Dendritic cell treated with granulocyte-macrophage colony-stimulating factor and Interleukin-4, amounts not matched to agents 40 ng/mL and 50 ng/mL, for 4 days (primary cell): Measurements from ENCODE around the gene PRPF40B.
A peak's percentile ranks its signal among the peaks of the same experiment; 100 is the strongest.

ENCODE experiments used
- H3K27ac Mint-ChIP-seq: one replicate; pipeline ENCODE4 v1.8.0; 2022; ENCODE audit warnings: mild to moderate bottlenecking, mixed read lengths
- H3K27me3 Mint-ChIP-seq: one replicate; pipeline ENCODE4 v1.8.0; 2022; ENCODE audit warnings: mild to moderate bottlenecking, mixed read lengths
- H3K36me3 Mint-ChIP-seq: one replicate; pipeline ENCODE4 v1.8.0; 2022; ENCODE audit warnings: low read depth, mixed read lengths
- H3K4me1 Mint-ChIP-seq: one replicate; pipeline ENCODE4 v1.8.0; 2022; ENCODE audit warnings: low read depth, mixed read lengths
- H3K4me3 Mint-ChIP-seq: one replicate; pipeline ENCODE4 v1.8.0; 2022; ENCODE audit warnings: mild to moderate bottlenecking, moderate library complexity, mixed read lengths
- H3K9me3 Mint-ChIP-seq: one replicate; pipeline ENCODE4 v1.8.0; 2022; ENCODE audit warnings: mixed read lengths
- intact Hi-C: fragments of 100-400 bp; cut with micrococcal nuclease; formaldehyde crosslinking; loops from one replicate; pipeline ENCODE4 v1.15.0; 2022

Gene PRPF40B

DNA sequence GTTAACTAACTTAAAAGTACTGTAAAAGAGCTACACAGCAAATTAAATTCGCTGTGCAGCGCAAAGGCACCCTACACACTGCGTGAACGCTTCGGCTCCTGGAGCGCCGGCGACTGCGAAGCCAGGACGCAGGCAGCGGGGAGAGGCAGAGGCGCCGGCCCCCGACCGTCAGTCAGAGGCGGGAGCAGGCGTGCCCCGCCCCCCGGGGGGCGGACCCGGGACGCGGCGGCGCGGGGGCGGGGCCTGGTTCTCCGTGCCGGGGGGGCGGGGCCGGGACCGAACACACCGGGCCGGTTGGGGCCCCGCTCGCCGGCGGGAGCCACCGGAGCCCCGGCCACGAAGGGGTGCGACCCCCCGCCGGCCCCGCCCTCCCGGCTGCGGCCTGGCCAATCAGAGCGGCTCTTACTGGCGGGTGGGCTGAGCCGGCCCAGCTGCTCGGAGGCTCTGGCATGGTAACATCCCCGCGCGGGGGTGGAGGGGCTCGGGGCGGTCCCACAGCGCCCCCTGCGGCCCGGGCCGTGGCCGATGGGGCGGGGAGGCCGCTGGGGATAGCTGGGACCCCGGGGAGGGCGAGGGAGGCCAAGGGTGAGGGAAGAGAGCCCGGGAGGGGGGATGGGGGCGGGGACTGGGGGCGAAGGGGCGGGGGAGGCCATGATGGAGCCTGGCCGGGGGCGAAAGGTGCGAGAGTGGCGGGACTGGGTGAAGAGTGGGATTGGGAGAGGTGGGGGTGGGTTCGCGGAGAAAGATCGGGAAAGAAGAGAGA is at the start of gene PRPF40B:
Gene PRPF40B (plus strand): TSS at position 420 of the 763 bp plus-strand sequence. CDS start 30 bp downstream, at position 450.
- Mint-ChIP-seq H3K27me3 (peaks cover 46% of the 10 kb centered on the region), H3K4me1 (peaks cover 19% of the 10 kb centered on the region), H3K36me3 (no peaks in the 10 kb centered on the region), H3K4me3 (peak within 1 kb of the TSS; percentile 74), H3K9me3 (no peaks in the 10 kb centered on the region), H3K27ac (peak within 1 kb of the TSS; percentile 61)
- intact Hi-C loops = no loop called here

DNA sequence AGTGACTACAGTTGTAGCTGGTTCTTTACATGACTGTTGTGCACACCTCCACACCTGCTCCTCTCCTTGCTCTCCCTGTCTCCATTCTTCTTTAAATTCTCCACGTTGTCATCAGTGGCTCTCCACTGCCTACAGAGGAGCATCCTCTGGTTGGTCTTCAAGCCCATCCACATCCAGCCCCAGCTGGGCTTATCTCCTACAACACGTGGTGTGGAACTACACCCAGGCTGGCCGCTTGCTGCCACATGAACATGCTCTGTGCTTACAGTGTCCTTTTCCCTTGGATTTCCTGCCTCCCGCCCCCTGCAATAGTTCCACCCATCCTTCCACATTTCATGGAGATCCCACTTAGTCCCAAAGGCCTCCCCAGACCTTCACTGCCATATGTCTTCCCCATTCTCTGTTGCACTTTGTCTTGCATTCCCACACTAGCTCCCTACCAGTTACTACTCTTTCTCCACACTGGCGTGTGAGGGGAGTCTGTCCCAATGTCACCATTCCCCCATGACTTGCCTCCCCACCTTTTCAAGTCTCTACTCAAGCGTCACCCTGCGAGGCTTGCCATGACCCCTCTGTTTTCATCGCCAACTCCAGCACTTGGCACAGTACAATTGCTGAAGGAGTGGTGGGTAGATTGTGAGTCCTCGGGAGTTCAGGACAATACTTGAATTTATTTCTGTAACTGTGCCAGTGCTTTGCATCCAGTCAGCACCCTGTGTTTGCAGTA is 45.6 kb upstream of the PRPF40B start:
- no peak overlapping the region for H3K4me3 Mint-ChIP-seq
- peaks cover 12% of the 10 kb centered on the region for H3K36me3 Mint-ChIP-seq
- no peaks in the 10 kb centered on the region for H3K27me3 Mint-ChIP-seq
- no peaks in the 10 kb centered on the region for H3K4me1 Mint-ChIP-seq
- H3K27ac Mint-ChIP-seq = no peak overlapping the region
- intact Hi-C loops = no loop called here
- no peaks in the 10 kb centered on the region for H3K9me3 Mint-ChIP-seq

- intact Hi-C loops = no loop called here
- Mint-ChIP-seq H3K36me3 (peaks cover 15% of the 10 kb centered on the region), H3K4me3 (no peak overlapping the region), H3K4me1 (no peaks in the 10 kb centered on the region), H3K27me3 (no peaks in the 10 kb centered on the region), H3K27ac (no peak overlapping the region), H3K9me3 (no peaks in the 10 kb centered on the region)
These were observed 44.8 kb upstream of the PRPF40B start for GRCh38 chr12:49578471-49579112.

GRCh38 chr12:49580572-49581535 is 42.5 kb upstream of the PRPF40B start:
- H3K4me3 Mint-ChIP-seq = no peak overlapping the region
- intact Hi-C loops = loop anchor here (2.0 kb wide), 1 partner anchor 222 kb away; no protein-coding TSS in a partner anchor

GRCh38 chr12:49582201-49582600 is 41.2 kb upstream of the PRPF40B start:
- Mint-ChIP-seq H3K36me3 (peaks cover 21% of the 10 kb centered on the region), H3K9me3 (no peaks in the 10 kb centered on the region), H3K27me3 (no peaks in the 10 kb centered on the region), H3K27ac (no peak overlapping the region), H3K4me1 (peaks cover 15% of the 10 kb centered on the region), H3K4me3 (no peak overlapping the region)
- intact Hi-C loops = no loop called here

More at GRCh38 chr12:49580572-49581535, 42.5 kb upstream of the PRPF40B start:
- peaks cover 9% of the 10 kb centered on the region for H3K4me1 Mint-ChIP-seq
- H3K9me3 Mint-ChIP-seq = no peaks in the 10 kb centered on the region
- no peaks in the 10 kb centered on the region for H3K27me3 Mint-ChIP-seq
- H3K36me3 Mint-ChIP-seq = peaks cover 21% of the 10 kb centered on the region
- H3K27ac Mint-ChIP-seq = no peak overlapping the region

DNA sequence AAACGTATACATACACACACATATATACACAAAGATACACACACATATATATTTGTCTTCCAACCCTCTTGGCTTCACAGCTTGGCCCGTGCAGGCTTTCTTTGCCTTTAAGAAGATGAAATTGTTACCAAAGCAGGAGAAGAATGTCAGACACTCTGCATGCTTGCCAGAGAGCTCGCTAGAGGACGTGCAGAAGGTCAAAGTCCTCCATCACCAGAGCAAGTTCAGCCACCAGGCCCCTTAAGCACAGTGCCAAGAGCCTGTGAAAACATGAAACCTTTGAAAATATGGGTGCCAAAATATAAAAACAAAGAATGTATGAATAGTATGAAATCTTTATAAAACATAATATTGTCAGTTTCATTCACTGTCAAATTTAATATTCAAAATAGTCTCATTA is 40.5 kb upstream of the PRPF40B start:
- peaks cover 21% of the 10 kb centered on the region for H3K36me3 Mint-ChIP-seq
- no peak overlapping the region for H3K27ac Mint-ChIP-seq

GRCh38 chr12:49583366-49584094 is 39.8 kb upstream of the PRPF40B start:
- H3K27ac Mint-ChIP-seq = no peak overlapping the region

More for the DNA sequence above, 40.5 kb upstream of the PRPF40B start:
- Mint-ChIP-seq H3K9me3 (no peaks in the 10 kb centered on the region), H3K27me3 (no peaks in the 10 kb centered on the region), H3K4me3 (no peak overlapping the region), H3K4me1 (peaks cover 17% of the 10 kb centered on the region)
- intact Hi-C loops = no loop called here

DNA sequence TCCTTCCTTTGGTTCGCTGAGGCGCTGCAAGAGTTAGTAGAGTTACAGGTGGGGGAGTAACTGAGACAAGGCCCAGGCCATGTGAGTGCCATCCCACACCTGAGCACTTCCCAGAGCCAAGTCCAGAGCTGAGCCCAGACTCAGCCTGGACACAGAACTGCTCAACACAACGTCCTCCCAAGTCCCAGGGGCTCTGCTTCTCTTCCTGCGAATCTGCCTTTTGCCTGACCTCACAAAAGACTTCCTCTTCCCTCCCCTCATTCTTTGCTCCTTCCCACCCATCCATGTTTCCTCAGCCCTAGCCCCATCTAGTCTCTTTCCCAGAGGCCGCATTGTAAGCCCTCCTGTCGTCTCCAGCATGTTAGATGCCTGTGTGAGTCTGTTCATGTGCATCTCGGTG is 38.8 kb upstream of the PRPF40B start:
- H3K9me3 Mint-ChIP-seq = no peaks in the 10 kb centered on the region
- H3K4me3 Mint-ChIP-seq = no peak overlapping the region
- H3K27ac Mint-ChIP-seq = no peak overlapping the region
- peaks cover 17% of the 10 kb centered on the region for H3K36me3 Mint-ChIP-seq
- intact Hi-C loops = no loop called here
- H3K27me3 Mint-ChIP-seq = no peaks in the 10 kb centered on the region
- peaks cover 32% of the 10 kb centered on the region for H3K4me1 Mint-ChIP-seq

More at GRCh38 chr12:49583366-49584094, 39.8 kb upstream of the PRPF40B start:
- Mint-ChIP-seq H3K27me3 (no peaks in the 10 kb centered on the region), H3K4me1 (peaks cover 24% of the 10 kb centered on the region), H3K36me3 (peaks cover 21% of the 10 kb centered on the region), H3K4me3 (no peak overlapping the region), H3K9me3 (no peaks in the 10 kb centered on the region)
- intact Hi-C loops = no loop called here

- peaks cover 32% of the 10 kb centered on the region for H3K4me1 Mint-ChIP-seq
- H3K27me3 Mint-ChIP-seq = no peaks in the 10 kb centered on the region
- H3K9me3 Mint-ChIP-seq = peaks cover 2% of the 10 kb centered on the region
- intact Hi-C loops = no loop called here
- no peak overlapping the region for H3K27ac Mint-ChIP-seq
- no peak overlapping the region for H3K4me3 Mint-ChIP-seq
- peaks cover 14% of the 10 kb centered on the region for H3K36me3 Mint-ChIP-seq
These were observed 37.6 kb upstream of the PRPF40B start for GRCh38 chr12:49585477-49586459.

GRCh38 chr12:49587174-49587908 is 36.0 kb upstream of the PRPF40B start:
- intact Hi-C loops = no loop called here
- Mint-ChIP-seq H3K27ac (peak overlapping the region; percentile 25), H3K4me1 (peaks cover 32% of the 10 kb centered on the region), H3K27me3 (no peaks in the 10 kb centered on the region), H3K9me3 (peaks cover 8% of the 10 kb centered on the region), H3K4me3 (no peak overlapping the region), H3K36me3 (peaks cover 14% of the 10 kb centered on the region)

DNA sequence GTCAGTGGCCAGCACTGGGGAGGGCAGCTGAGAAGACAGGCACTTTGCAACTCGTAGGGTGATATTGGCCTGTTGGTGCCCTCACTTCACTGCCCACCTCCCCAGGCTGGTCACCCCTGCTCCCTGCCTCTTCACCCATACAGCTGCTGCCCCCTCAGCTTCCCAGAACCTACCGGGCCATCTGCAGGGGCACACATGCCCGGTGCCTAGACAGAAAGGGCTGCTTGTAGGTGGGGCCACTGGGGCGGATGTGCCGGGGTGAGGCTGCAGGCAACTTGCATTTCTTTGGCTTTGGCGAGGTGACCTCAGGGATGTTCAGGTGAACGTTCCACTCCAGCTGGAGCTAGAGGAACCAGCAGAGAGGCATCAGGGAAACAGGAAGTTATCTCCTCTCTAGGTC is 35.1 kb upstream of the PRPF40B start:
- Mint-ChIP-seq H3K27ac (peak overlapping the region; percentile 63), H3K4me1 (peaks cover 32% of the 10 kb centered on the region), H3K27me3 (no peaks in the 10 kb centered on the region), H3K9me3 (peaks cover 8% of the 10 kb centered on the region), H3K4me3 (no peak overlapping the region), H3K36me3 (peaks cover 14% of the 10 kb centered on the region)
- intact Hi-C loops = no loop called here
